Natural killer cell treated with Interleukin-12 subunit alpha and Interleukin-12 subunit beta and Interleukin-15 and Interleukin-18, amount 100 ng/mL, for 72 hours (primary cell): ENCODE measurements around the gene CKLF. TPM values are rescaled to one million over a fixed set of nuclear protein-coding genes. Genes with fewer than 3 reads are reported as not detected.
"Not testable (repeated sequence)": the region's sequence is repeated elsewhere in the genome, so short reads cannot be mapped to it uniquely, and the experiment has no call there.

Source experiments
- ATAC-seq, 2 donors: fragments of 150-1000 bp; cut with Tn5 transposase in 1 of 2; sonication (Bioruptor Pico), chemical (Tn5 transposase) in 1 of 2; 2 replicates each; pipeline ENCODE4 v1.10.0; 2021
- DNase-seq: peaks from one replicate; pipeline ENCODE4 v3.0.0; 2022; ENCODE audit warnings: low spot score
- H3K27ac Mint-ChIP-seq, 2 donors: 1 replicate in 1 of 2; 2 replicates in 1 of 2; pipeline ENCODE4 v1.8.0; 2022; ENCODE audit warnings: mixed read lengths in 2 of 2, mild to moderate bottlenecking in 1 of 2, moderate library complexity in 1 of 2
- H3K27me3 Mint-ChIP-seq, 2 donors: 1 replicate in 1 of 2; 2 replicates in 1 of 2; pipeline ENCODE4 v1.8.0; 2022; ENCODE audit warnings: mixed read lengths in 2 of 2
- H3K36me3 Mint-ChIP-seq: one replicate; pipeline ENCODE4 v1.8.0; 2022; ENCODE audit warnings: mixed read lengths
- H3K4me1 Mint-ChIP-seq, 2 donors: 1 replicate in 1 of 2; 2 replicates in 1 of 2; pipeline ENCODE4 v1.8.0; 2022; ENCODE audit warnings: low read depth in 2 of 2, mixed read lengths in 2 of 2, mild to moderate bottlenecking in 1 of 2
- H3K4me3 Mint-ChIP-seq: one replicate; pipeline ENCODE4 v1.8.0; 2022; ENCODE audit warnings: mixed read lengths
- H3K9me3 Mint-ChIP-seq: 2 replicates; pipeline ENCODE4 v1.8.0; 2022; ENCODE audit warnings: mixed read lengths
- total RNA-seq, 2 donors: library from RNA; stranded (reverse); gene quantifications; one replicate each; pipeline ENCODE4 v1.2.3, GENCODE V29; 2022

The CKLF gene
- total RNA-seq, 2 donors from 2014 or later, result 71.2 to 78.6 TPM

DNA sequence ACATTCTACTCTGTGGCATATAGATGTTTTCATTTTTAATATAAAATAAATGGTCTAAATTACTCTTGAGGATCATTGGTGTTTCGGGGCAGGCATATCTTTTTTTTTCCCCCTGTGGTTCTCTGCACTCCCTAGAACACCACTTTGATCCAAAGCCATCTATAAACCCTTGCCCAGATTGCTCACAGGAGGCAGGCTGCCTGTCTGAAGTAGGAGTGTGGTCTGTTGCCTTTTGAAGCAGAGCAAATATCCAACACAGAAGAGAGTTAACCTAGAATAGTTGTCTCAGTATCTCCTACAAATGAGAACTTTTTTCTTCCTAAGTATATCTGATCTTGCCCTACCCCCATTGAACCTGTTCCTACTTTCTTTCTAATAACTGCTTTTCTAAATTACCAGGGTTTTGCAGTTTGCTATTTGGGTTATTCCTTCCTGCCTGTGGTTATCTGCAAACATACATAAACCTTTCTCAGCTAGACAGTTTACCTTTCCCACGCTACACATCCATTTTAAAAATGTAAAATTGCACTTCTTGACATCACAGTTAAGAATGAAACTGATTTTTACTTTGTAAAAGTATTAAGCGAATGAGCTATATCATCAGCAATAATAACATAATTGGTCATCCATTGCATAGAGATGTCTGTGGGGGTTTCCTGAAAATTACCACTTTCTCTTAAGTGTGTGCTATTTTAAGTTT lies 9.2 kb downstream of the CKLF start:
- Mint-ChIP-seq H3K27me3 (no peaks in the 10 kb centered on the region), H3K36me3 (peaks cover 26% of the 10 kb centered on the region), H3K27ac (peak overlapping the region; percentile 59 to 78), H3K9me3 (no peaks in the 10 kb centered on the region), H3K4me1 (peaks cover 44 to 72% of the 10 kb centered on the region in 2 donors), H3K4me3 (peak overlapping the region; percentile 42)
- ATAC-seq (no peak), DNase-seq (no peak)

DNA sequence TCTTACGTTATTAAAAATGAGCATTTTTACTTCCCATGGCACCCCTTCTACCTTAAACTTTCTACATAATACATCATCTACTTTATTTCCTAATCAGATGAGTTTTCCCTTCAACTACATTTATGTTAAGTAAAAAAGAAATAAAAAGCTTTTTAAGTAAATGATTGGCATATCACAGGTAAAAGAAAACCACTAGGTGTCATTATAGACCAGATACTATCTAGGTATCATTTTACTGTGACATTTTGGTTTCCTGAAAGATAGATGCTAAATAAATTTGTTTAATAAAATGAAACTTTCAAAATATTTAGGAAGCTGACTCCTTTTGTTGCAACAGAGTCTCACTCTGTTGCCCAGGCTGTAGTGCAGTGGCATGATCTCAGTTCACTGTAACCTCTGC lies 10.0 kb downstream of the CKLF start:
- DNase-seq, result no peak
- H3K27ac Mint-ChIP-seq, result peak overlapping the region; percentile 59 to 78

DNA sequence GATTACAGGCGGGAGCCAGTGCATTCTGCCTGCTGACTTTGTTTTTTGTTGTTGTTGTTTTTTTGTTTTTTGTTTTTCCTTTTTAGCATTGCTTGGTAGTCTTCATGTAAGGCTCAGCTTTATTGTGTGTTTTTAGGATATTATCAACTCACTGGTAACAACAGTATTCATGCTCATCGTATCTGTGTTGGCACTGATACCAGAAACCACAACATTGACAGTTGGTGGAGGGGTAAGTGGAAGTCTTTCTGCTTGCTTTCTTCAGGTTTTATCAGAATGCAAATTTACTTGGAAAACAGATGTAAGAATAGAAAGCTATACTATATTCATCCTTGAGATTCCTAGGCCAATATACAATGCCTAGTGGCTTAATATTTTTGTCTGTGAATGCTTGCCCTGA lies 10.6 kb downstream of the CKLF start:
- H3K27me3 Mint-ChIP-seq, result no peaks in the 10 kb centered on the region
- H3K9me3 Mint-ChIP-seq, result no peaks in the 10 kb centered on the region
- H3K4me1 Mint-ChIP-seq, result peaks cover 43 to 66% of the 10 kb centered on the region in 2 donors
- ATAC-seq (no peak), DNase-seq (no peak)
- peak overlapping the region; percentile 70 for H3K4me3 Mint-ChIP-seq
- peak overlapping the region; percentile 59 to 78 for H3K27ac Mint-ChIP-seq
- peaks cover 29% of the 10 kb centered on the region for H3K36me3 Mint-ChIP-seq

More for the DNA sequence above, 10.0 kb downstream of the CKLF start:
- peak overlapping the region; percentile 70 for H3K4me3 Mint-ChIP-seq
- no peak for ATAC-seq
- peaks cover 45 to 70% of the 10 kb centered on the region in 2 donors for H3K4me1 Mint-ChIP-seq
- H3K36me3 Mint-ChIP-seq, result peaks cover 27% of the 10 kb centered on the region
- no peaks in the 10 kb centered on the region for H3K27me3 Mint-ChIP-seq
- H3K9me3 Mint-ChIP-seq, result no peaks in the 10 kb centered on the region

DNA sequence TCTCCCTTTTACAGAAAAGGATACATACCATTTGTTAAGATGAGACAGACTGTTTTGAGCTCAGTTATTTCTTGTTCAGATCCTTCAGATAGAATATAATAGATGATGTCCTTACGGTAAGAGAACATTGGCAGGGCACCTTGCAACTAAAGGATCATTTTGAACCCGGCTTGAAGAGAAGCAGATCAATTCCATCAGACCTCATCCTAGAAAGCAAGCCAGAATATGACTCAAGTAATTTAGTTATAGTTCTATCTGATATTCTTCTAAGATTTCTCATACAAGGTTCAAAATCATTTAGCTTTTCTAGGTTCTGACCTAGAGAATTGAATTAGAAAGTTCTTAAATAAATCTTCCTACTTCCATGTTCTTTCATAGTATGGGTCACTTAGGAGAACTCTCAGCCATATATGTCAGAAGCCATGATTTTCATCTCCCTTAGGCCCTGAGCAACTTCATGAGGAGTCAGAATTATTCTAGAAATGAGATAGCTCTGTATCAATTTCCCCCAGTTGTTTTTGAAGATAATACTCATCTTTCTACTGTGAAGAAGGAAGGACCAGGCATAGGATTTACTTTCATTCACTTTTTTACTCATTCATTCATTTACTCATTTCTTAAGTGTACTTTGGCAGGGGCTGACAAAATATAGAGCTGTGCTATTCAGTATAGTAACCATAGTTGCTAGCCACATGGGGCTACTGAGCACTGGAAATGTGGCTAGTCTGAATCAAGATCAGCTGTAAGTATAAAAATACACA lies 11.4 kb downstream of the CKLF start:
- H3K4me3 Mint-ChIP-seq, result peak overlapping the region; percentile 70
- ATAC-seq (peak; percentile 84 to 94), DNase-seq (no peak)
- H3K9me3 Mint-ChIP-seq, result no peaks in the 10 kb centered on the region
- H3K27ac Mint-ChIP-seq, result peak overlapping the region; percentile 59 to 78
- no peaks in the 10 kb centered on the region for H3K27me3 Mint-ChIP-seq
- H3K36me3 Mint-ChIP-seq, result peaks cover 29% of the 10 kb centered on the region
- peaks cover 43 to 62% of the 10 kb centered on the region in 2 donors for H3K4me1 Mint-ChIP-seq

DNA sequence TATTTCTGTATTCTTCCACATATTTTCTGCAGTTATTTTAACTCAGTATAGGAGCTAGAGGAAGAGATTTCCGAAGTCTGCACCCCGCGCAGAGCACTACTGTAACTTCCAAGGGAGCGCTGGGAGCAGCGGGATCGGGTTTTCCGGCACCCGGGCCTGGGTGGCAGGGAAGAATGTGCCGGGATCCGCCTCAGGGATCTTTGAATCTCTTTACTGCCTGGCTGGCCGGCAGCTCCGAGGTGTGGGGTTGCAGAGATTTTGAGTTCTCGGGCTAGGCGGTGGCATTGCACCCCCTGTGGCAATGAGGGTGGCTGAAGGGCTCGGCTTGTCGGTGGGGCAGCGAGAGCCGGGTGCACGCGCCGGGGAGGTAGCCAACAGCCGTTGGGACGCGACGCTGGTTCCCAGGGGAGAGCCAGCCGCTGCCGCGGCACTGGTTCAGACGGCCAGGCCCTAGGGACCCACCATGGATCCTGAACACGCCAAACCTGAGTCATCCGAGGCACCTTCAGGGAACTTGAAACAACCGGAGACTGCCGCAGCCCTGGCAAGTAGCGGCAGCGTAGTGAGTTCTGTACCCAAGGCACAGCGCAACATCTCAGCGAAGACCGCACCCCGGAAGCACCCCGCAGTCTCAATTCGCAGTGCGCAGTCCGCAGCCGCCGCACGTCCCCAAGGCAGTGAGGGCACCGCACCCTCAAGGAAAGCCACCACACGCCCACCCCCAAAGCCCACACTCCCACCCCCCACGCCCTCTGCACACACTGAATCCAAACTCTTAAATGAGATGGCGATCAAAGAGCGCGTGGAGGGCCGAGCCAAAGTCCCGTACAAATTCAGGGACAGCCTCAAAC lies 13.9 kb downstream of the CKLF start, which contains the start of gene CMTM1:
TSS of gene CMTM1 (plus strand) at position 389 of the 851 bp plus-strand sequence. CDS start at position 464, 75 bp downstream.
- Mint-ChIP-seq H3K36me3 (peaks cover 21% of the 10 kb centered on the region), H3K27ac (peak within 1 kb of the TSS; percentile 59 to 78), H3K4me1 (peaks cover 32 to 51% of the 10 kb centered on the region in 2 donors), H3K27me3 (no peaks in the 10 kb centered on the region), H3K4me3 (no peak within 1 kb of the TSS), H3K9me3 (no peaks in the 10 kb centered on the region)
- no peak for DNase-seq
- ATAC-seq, result no peak

DNA sequence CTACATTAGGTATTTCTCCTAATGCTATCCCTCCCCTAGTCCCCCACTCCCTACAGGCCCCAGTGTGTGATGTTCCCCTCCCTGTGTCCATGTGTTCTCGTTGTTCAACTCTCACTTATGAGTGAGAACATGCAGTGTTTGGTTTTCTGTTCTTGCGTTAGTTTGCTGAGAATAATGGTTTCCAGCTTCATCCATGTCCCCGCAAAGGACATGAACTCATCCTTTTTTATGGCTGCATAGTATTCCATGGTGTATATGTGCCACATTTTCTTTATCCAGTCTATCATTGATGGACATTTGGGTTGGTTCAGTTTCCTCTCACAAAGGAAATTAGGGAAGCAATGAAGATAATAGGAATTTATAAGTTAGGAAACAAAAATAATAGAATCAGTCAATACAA lies 14.9 kb downstream of the CKLF start:
- H3K36me3 Mint-ChIP-seq, result peaks cover 15% of the 10 kb centered on the region
- H3K27ac Mint-ChIP-seq, result peak overlapping the region in 1 of 2 donors; percentile 45
- DNase-seq, H3K9me3 Mint-ChIP-seq, H3K27me3 Mint-ChIP-seq, ATAC-seq, H3K4me3 Mint-ChIP-seq: not testable (repeated sequence)
- H3K4me1 Mint-ChIP-seq, result peaks cover 35 to 51% of the 10 kb centered on the region in 2 donors

DNA sequence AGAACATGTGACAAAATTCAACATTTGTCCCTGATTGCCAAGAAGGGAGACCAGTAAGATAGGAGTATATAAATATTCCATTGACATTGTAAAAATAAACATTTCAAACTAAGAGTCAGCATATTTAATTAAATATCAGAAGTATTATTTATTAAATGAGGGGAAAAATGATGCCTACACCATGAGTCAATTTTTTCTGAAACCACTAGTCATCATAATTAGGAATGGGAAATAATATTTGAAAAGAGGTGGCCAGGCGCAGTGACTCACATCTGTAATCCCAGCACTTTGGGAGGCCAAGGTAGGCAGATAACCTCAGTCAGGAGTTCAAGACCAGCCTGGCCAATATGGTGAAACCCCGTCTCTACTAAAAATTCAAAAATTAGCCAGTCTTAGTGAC lies 16.0 kb downstream of the CKLF start:
- Mint-ChIP-seq H3K4me3 (no peak overlapping the region), H3K4me1 (peaks cover 31 to 44% of the 10 kb centered on the region in 2 donors), H3K36me3 (peaks cover 15% of the 10 kb centered on the region), H3K27ac (peak overlapping the region in 1 of 2 donors; percentile 45), H3K27me3 (no peaks in the 10 kb centered on the region), H3K9me3 (no peaks in the 10 kb centered on the region)
- ATAC-seq (no peak), DNase-seq (no peak)

DNA sequence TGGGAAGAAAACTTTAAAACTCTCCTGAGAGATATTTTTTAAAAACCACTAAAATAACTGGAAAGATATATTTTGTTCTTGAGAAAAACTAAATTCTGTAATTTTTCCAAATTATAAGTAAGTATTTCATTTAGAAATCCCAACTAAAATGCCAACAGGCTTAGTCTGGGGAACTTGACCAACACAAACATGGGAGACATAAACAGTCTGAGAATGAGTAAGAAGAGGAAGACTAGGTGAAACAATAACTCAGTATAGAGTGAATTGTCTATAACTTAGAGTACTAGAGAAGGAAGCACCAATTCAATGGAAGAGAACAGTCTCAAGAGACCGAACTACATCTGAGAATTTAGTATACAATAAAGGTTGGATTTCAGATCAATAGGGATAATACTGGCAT lies 16.8 kb downstream of the CKLF start:
- H3K27ac Mint-ChIP-seq, result peak overlapping the region in 1 of 2 donors; percentile 56

DNA sequence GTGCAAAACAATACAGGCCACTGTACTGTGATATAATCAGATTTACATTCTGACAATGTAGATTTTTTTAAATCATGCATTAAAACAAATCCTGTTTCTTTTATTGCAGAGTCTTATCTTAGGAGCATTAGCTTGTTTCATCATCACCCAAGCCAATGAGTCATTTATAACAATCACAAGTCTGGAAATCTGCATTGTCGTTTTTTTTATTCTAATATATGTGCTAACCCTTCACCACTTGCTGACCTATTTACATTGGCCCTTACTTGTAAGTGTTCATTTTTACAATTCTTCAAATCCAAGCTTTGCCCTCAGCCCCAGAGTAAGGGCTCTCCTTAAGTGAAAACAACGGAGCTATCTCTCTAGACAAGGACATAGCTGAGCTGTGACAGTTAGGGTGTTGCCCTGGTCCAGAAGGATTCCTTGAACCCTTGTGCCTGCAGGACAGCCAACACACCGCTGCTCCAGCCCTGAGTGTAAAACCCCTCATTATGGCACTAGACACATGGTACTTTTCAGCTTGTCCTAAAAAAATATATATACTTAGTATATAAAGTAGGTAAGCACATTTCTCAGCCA lies 17.5 kb downstream of the CKLF start:
- DNase-seq, result no peak
- Mint-ChIP-seq H3K36me3 (peaks cover 11% of the 10 kb centered on the region), H3K4me1 (peaks cover 28 to 37% of the 10 kb centered on the region in 2 donors), H3K27ac (no peak overlapping the region), H3K9me3 (no peaks in the 10 kb centered on the region), H3K4me3 (no peak overlapping the region), H3K27me3 (no peaks in the 10 kb centered on the region)
- peak; percentile 56 to 57 for ATAC-seq

More for the DNA sequence above, 16.8 kb downstream of the CKLF start:
- H3K27me3 Mint-ChIP-seq, result no peaks in the 10 kb centered on the region
- peaks cover 15% of the 10 kb centered on the region for H3K36me3 Mint-ChIP-seq
- H3K9me3 Mint-ChIP-seq, result no peaks in the 10 kb centered on the region
- no peak for ATAC-seq
- DNase-seq, result no peak
- H3K4me1 Mint-ChIP-seq, result peaks cover 27 to 38% of the 10 kb centered on the region in 2 donors
- no peak overlapping the region for H3K4me3 Mint-ChIP-seq

DNA sequence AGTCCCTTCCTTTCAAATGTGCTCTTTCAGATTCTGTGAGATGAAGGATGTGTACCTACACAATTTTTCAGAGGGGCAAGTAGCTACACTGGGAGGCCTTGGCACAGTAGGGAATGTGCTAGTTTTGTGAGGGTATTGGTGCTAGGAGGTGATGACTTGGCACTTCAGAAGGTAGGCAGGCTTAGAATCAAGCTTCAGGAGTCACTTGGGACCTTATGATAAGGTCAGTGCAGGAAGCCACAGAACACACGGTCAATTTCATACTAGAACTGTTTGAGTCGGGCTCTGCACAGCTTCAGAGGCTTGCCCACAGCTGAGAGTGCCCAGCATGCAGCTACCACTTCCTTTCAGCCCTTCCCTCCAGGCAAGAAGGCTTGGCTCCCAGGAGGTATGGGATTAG lies 20.0 kb downstream of the CKLF start:
- DNase-seq, result no peak
- Mint-ChIP-seq H3K27me3 (peaks cover 1 to 4% of the 10 kb centered on the region in 2 donors), H3K9me3 (no peaks in the 10 kb centered on the region), H3K36me3 (peaks cover 6% of the 10 kb centered on the region), H3K4me1 (peaks cover 25 to 31% of the 10 kb centered on the region in 2 donors), H3K4me3 (no peak overlapping the region), H3K27ac (peak overlapping the region; percentile 58 to 62)
- ATAC-seq, result no peak

DNA sequence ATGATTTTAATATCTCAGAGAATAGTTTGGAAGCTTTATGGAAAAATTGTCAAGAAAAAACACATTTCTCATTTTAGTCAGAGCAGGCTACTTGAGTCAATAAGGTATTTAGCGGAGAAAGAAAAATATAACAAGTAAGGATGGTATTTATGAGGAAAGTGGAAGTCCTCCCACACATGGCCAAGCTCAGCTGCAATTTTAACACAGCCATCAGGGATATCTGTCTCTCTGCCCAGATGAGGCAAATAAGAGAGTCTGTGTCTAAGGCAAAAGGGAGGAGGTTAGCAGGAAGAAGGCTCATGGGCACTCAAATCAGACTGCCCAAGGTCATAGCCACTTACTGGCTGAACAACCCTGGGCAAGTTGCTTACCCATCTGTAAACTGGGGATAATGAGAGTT lies 21.7 kb downstream of the CKLF start:
- no peak overlapping the region for H3K4me3 Mint-ChIP-seq
- peaks cover 27 to 29% of the 10 kb centered on the region in 2 donors for H3K4me1 Mint-ChIP-seq
- H3K27me3 Mint-ChIP-seq, result peaks cover 13 to 18% of the 10 kb centered on the region in 2 donors
- ATAC-seq (no peak), DNase-seq (no peak)
- no peak overlapping the region for H3K27ac Mint-ChIP-seq
- H3K9me3 Mint-ChIP-seq, result no peaks in the 10 kb centered on the region
- H3K36me3 Mint-ChIP-seq, result no peaks in the 10 kb centered on the region

DNA sequence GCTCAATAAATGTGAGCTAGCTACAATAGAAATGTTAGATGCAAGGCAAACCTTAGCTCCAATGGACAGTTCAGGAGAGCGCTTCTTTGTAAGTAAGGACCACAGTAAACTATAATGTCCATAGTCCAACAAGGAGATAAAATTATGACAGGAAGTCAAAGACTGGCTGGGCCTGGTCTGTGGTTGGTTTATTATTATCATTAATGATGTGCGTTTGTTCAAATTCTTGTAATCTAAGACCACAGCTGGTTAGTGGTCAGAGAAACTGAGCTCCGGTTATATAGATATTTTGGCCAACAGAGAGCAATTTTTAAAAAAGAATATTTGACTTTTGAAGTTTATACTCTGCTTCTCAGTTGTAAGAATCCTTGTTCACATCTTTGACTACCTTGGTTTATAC lies 22.2 kb downstream of the CKLF start:
- ATAC-seq, result no peak
- DNase-seq, result no peak
- Mint-ChIP-seq H3K9me3 (no peaks in the 10 kb centered on the region), H3K4me1 (peaks cover 25% of the 10 kb centered on the region in 2 donors), H3K27ac (no peak overlapping the region), H3K27me3 (peaks cover 14 to 18% of the 10 kb centered on the region in 2 donors), H3K4me3 (no peak overlapping the region), H3K36me3 (no peaks in the 10 kb centered on the region)

DNA sequence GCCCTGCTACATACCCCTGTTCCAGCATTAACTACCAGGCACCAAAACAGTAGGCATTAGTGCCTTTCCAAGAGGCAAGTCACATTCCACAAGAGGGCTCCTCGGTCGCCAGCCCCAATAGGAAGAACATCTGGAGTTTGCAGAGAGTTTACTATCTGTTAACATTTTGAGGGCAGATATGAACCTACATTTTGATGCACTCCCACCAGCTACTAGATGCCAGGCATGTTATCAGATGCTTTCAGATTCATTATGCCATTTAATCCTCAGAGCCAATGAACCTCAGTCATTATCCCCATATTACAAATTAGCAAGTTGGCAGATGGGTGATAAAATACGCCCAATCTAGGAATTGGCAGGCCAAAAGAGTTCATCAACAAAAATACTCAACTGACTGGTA lies 22.7 kb downstream of the CKLF start:
- peaks cover 17 to 18% of the 10 kb centered on the region in 2 donors for H3K27me3 Mint-ChIP-seq
- H3K4me3 Mint-ChIP-seq, result no peak overlapping the region
- ATAC-seq (no peak), DNase-seq (no peak)
- no peaks in the 10 kb centered on the region for H3K9me3 Mint-ChIP-seq
- H3K27ac Mint-ChIP-seq, result no peak overlapping the region
- peaks cover 19 to 25% of the 10 kb centered on the region in 2 donors for H3K4me1 Mint-ChIP-seq
- no peaks in the 10 kb centered on the region for H3K36me3 Mint-ChIP-seq
